GM18868 (cell line): ENCODE data around the gene HAAO.
"Not testable (repeated sequence)": the region's sequence is repeated elsewhere in the genome, so short reads cannot be mapped to it uniquely, and the experiment has no call there.

Experiments used
- ATAC-seq: cut with Tn5 transposase; IDR thresholded peaks from one replicate; pipeline ENCODE4 v1.9.1; 2021; ENCODE audit warnings: mild to moderate bottlenecking, moderate library complexity; ENCODE audit not compliant: unreplicated experiment

Gene HAAO

GRCh38 chr2:42792583-42793333, at the start of gene HAAO:
HAAO (minus strand) TSS chr2:42792583; CDS start chr2:42792536, 47 bp downstream.
- no peak for ATAC-seq

- ATAC-seq: no peak
Measured at GRCh38 chr2:42841344-42841743, 49.0 kb upstream of the HAAO start.

GRCh38 chr2:42840760-42841159, 48.4 kb upstream of the HAAO start:
- ATAC-seq: no peak

DNA sequence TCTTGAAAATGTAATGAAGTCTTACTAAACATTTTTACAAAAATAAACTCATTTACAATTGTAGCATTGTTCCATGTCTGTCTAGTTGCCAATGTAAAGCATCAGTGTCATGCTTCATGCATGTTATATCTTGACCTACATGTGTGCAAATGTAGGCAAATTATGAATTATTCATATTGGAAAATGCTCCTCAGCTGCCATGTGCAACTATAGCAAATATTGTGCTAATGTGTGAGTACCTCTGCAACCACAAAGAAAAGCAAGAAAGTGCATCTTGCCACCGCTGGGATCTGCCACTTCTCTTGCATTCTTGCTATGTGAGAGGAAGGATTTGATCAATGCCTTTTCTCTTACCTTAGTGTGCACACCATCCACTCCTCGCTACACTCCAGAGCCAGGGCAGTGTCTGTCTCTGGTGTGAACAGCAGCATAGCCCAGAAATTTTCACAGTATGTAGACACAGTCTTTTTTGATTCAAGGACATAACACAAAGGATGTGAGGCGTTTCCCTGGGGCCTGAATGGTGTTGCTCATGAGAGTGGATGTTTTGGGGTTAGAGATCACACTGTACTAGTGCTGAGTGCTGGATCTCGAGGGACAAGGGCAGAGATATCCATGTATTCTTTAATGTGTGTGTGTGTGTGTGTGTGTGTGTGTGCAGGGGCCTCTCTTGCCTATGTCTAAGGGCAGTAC, 47.6 kb upstream of the HAAO start:
- no peak for ATAC-seq

GRCh38 chr2:42838133-42838532, 45.8 kb upstream of the HAAO start:
- no peak for ATAC-seq

- ATAC-seq: no peak
Measured at GRCh38 chr2:42835577-42836371, 43.4 kb upstream of the HAAO start.

- ATAC-seq: no peak
Measured at GRCh38 chr2:42834161-42834560, 41.8 kb upstream of the HAAO start.

- ATAC-seq: no peak
Measured at GRCh38 chr2:42832289-42832634, 39.9 kb upstream of the HAAO start.

- ATAC-seq: not testable (repeated sequence)
Measured at GRCh38 chr2:42831575-42832288, 39.3 kb upstream of the HAAO start.

GRCh38 chr2:42830922-42831574, 38.7 kb upstream of the HAAO start:
- no peak for ATAC-seq

- ATAC-seq: no peak
Measured at GRCh38 chr2:42829671-42830440, 37.5 kb upstream of the HAAO start.

DNA sequence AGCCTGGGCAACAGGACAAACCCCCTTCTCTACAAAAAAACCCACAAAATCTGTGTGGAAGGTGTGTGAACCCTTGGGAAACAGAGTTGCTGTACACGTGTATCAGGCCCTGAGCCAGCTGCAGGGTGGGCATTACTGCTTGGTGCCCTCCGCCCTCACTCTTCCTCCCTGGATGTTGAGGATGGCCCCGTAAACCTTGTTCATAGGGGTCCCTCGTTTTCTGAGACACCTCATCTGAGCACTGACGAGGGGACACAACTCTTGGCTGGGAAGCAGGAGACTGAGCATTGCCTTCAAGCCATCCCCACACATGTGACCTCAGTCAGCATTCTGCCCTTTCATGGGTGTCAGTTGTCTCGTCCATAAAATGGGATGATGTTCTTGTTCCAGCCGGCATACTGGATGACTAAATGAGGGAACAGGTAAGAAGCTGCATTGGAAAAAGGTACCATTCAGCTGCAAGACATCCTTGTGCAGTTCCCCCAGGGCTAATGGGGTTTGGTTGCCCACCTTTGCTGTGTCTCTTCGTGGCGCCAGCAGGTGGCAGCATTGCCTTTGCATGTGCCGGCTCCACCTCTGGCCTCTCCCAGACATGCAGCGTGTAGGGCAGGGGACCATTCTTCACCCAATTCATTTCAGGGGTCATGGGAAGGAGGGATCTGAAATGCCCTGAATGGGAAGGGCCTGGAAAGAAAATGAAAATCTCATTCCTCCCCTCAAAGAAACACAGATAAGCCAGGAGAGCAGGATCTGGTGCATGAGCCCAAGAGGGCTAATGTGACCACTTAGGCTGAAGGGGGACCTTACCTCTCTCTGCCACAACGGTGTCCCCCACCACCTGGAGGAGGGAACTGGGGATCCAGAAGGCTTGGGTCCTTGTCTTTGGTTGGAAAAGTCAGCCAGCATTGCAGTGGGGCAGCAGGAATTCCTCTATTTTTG, 36.4 kb upstream of the HAAO start:
- ATAC-seq: peak; percentile 81

- peak; percentile 80 for ATAC-seq
Measured at GRCh38 chr2:42827647-42828486, 35.5 kb upstream of the HAAO start.

- no peak for ATAC-seq
Measured at GRCh38 chr2:42826231-42826630, 33.8 kb upstream of the HAAO start.

- ATAC-seq: no peak
Measured at GRCh38 chr2:42824454-42824807, 32.0 kb upstream of the HAAO start.

DNA sequence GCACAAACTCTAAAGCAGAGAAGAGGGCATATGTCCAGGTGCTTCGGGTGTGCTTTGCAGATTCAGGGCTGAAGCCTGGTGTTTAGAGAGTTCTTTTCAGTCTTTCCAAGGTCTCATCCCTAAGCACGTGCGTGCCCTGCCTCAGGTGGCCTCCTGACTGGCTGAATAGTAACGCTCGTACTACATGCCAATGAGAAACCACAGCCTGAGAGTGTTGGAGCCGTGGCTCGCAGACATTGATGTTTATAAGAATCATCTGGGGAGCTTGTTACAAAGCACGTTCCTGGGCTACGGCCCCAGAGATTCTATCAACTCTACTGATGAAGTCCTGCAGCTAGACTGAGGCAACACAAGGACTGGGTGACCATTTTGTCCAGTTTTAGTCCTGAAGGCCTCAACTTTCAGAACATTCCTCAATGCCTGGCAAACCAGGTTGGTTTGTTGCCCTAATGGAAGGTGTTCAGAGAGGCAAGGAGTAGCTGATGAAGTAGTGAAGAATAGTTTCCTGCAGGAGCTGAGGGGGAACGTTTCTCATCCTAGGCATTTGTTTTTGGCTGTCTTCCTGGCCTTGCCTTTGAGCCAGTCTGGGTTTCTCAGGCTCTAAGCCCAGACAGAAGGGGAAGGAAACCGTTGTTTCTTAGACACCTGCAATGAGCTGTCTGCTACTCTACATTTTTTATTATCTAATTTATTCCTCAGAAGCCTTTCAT, 31.5 kb upstream of the HAAO start:
- no peak for ATAC-seq

GRCh38 chr2:42819160-42819559, 26.8 kb upstream of the HAAO start:
- ATAC-seq: no peak
